MM.1S (cell line): ENCODE results near the gene IL33.

Source experiments
- EZH2 ChIP-seq: fragments of 300-600 bp; sonication (generic); optimal IDR thresholded peaks from 2 replicates; pipeline ENCODE3; 2017; ENCODE audit warnings: low read depth, mild to moderate bottlenecking, antibody characterized with exemption, low read length, mixed read lengths
- EZH2phosphoT487 ChIP-seq: fragments of 300-600 bp; sonication (generic); IDR thresholded peaks from 2 replicates; pipeline ENCODE4 v1.6.1; 2018; ENCODE audit warnings: antibody characterized with exemption, low read length
- TF ChIP-seq, protein P1 (sequence below): fragments of 300-600 bp; sonication (generic); IDR thresholded peaks from 2 replicates; pipeline ENCODE4 v1.5.1; 2016; ENCODE audit warnings: antibody characterized with exemption, low read length, mixed read lengths

DNA sequence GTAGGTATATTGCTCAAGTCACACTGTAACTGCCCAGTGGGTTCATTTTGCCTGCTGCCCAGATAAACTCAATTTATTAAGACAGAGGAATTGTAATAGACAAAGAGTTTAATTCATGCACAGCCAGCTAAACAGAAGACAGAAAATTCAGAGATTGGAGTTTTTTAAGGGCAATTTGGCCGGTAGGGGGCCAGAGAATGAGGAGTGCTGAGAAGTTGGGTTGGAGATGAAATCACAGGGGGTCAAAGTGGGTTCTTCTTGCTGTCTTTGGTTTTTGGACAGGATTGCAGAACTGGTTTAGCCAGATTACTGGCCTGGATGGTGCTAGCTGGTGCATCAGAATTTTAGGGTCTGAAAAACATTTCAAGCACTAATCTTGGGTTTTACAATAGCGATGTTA lies 20.7 kb upstream of the IL33 start:
- TF ChIP-seq, protein P1, sequence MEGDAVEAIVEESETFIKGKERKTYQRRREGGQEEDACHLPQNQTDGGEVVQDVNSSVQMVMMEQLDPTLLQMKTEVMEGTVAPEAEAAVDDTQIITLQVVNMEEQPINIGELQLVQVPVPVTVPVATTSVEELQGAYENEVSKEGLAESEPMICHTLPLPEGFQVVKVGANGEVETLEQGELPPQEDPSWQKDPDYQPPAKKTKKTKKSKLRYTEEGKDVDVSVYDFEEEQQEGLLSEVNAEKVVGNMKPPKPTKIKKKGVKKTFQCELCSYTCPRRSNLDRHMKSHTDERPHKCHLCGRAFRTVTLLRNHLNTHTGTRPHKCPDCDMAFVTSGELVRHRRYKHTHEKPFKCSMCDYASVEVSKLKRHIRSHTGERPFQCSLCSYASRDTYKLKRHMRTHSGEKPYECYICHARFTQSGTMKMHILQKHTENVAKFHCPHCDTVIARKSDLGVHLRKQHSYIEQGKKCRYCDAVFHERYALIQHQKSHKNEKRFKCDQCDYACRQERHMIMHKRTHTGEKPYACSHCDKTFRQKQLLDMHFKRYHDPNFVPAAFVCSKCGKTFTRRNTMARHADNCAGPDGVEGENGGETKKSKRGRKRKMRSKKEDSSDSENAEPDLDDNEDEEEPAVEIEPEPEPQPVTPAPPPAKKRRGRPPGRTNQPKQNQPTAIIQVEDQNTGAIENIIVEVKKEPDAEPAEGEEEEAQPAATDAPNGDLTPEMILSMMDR = peak; percentile 30
- TF ChIP-seq EZH2 = no peak
- TF ChIP-seq EZH2phosphoT487 = no peak
